ENCODE results near the gene CORO2B.

DNA sequence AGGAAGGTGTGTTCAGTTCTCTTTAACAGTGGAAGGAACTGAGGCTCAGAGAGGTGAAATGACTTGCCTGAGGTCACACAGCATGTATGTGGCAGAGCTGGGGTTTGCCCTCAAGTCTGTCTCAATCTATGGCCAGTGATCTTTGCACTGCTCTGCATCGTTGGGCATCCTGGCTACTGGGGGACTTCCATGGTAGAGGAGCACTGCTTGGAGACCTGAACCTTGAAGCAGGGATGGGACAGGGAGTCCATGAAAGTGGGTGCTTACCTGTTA lies 2.0 kb downstream of the CORO2B start:
- TF ChIP-seq MTF1 (CRISPR knock-in tag; IDR thresholded peaks at IDR 0.05; ENCODE audit: borderline replicate concordance) (no peak), ZNF41 (CRISPR knock-in tag; conservative IDR thresholded peaks at IDR 0.05) (no peak), EZH2 (IDR thresholded peaks at IDR 0.05; ENCODE audit: borderline replicate concordance, low read depth, low read length) (no peak), BHLHE40 (IDR thresholded peaks at IDR 0.05; ENCODE audit: low read length) (no peak), POLR2A (conservative IDR thresholded peaks at IDR 0.05) (no peak), PRPF4 (IDR thresholded peaks at IDR 0.05; ENCODE audit: insufficient read depth, low read depth, low read length, poor library complexity, severe bottlenecking) (no peak), FOSL1 (tag; conservative IDR thresholded peaks at IDR 0.05) (no peak), NFYB (IDR thresholded peaks at IDR 0.05; ENCODE audit: extremely low read depth, insufficient read length) (no peak), SETDB1 (IDR thresholded peaks at IDR 0.05; ENCODE audit: low read length) (no peak), CTCF (IDR thresholded peaks at IDR 0.05 in 2 of 3, conservative IDR thresholded peaks at IDR 0.05 in 1 of 3; ENCODE audit: insufficient read depth in 2 of 3, low read depth in 1 of 3, low read length in 3 of 3) (no peak)
- TF ChIP-seq, protein P1, sequence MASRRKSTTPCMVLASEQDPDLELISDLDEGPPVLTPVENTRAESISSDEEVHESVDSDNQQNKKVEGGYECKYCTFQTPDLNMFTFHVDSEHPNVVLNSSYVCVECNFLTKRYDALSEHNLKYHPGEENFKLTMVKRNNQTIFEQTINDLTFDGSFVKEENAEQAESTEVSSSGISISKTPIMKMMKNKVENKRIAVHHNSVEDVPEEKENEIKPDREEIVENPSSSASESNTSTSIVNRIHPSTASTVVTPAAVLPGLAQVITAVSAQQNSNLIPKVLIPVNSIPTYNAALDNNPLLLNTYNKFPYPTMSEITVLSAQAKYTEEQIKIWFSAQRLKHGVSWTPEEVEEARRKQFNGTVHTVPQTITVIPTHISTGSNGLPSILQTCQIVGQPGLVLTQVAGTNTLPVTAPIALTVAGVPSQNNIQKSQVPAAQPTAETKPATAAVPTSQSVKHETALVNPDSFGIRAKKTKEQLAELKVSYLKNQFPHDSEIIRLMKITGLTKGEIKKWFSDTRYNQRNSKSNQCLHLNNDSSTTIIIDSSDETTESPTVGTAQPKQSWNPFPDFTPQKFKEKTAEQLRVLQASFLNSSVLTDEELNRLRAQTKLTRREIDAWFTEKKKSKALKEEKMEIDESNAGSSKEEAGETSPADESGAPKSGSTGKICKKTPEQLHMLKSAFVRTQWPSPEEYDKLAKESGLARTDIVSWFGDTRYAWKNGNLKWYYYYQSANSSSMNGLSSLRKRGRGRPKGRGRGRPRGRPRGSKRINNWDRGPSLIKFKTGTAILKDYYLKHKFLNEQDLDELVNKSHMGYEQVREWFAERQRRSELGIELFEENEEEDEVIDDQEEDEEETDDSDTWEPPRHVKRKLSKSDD (conservative IDR thresholded peaks at IDR 0.05; ENCODE audit: low read length), result no peak

All from K562 (cell line).